ENCODE measurements around the gene EYA2. TPM values are rescaled to one million over a fixed set of nuclear protein-coding genes. Genes with fewer than 3 reads are reported as not detected.

The EYA2 gene
- total and polyA plus RNA-seq, 2 of the 4 experiments (the other 2 are of a cell fraction) = 2.3 to 5.4 TPM

- Histone ChIP-seq H2BK20ac (ENCODE audit: low read depth, low read length) (no peak overlapping the region), H2BK120ac (ENCODE audit: low read depth, low read length) (no peak overlapping the region), H4K5ac (ENCODE audit: low read depth, low read length) (no peak overlapping the region), H2BK5ac (ENCODE audit: low read depth, low read length, poor library complexity, severe bottlenecking) (no peak overlapping the region), H3K4me2 (ENCODE audit: low read depth, low read length) (no peak overlapping the region), H3K23ac (ENCODE audit: low read depth, low read length) (no peak overlapping the region), H3K27ac (ENCODE audit: insufficient read depth, low read length) (no peak overlapping the region), H3K79me1 (ENCODE audit: low read depth in 1 of 2, low read length in 2 of 2) (peaks cover 17 to 47% of the 10 kb centered on the region in 2 experiments), H3K27me3 (ENCODE audit: control insufficient read depth, insufficient read depth, low read length) (no peaks in the 10 kb centered on the region), H3K56ac (ENCODE audit: extremely low read depth, insufficient read depth, low read length) (no peak overlapping the region), H3K9me1 (ENCODE audit: insufficient read depth, low read length) (peaks cover 11% of the 10 kb centered on the region), H3K36me3 (ENCODE audit: control insufficient read depth, insufficient read depth, low read length) (peaks cover 39% of the 10 kb centered on the region), H4K91ac (ENCODE audit: insufficient read depth, low read depth, low read length) (no peak overlapping the region), H3K9ac (ENCODE audit: low read depth, low read length) (no peak overlapping the region), H3K4ac (ENCODE audit: low read depth, low read length) (no peak overlapping the region), H2BK15ac (ENCODE audit: low read depth, low read length) (no peak overlapping the region), H3K4me3 (ENCODE audit: insufficient read depth, low read depth, low read length) (no peak overlapping the region), H2AFZ (replicated peaks; ENCODE audit: low read length, poor library complexity) (no peak overlapping the region), H3K4me1 (ENCODE audit: control insufficient read depth, insufficient read depth, low read length) (peaks cover 11% of the 10 kb centered on the region), H4K8ac (ENCODE audit: low read depth in 2 of 2, low read length in 2 of 2) (no peak overlapping the region), H3K9me3 (ENCODE audit: control insufficient read depth, insufficient read depth, low read length) (no peaks in the 10 kb centered on the region), H3K14ac (replicated peaks; ENCODE audit: low read depth, low read length) (no peak overlapping the region), H4K20me1 (ENCODE audit: insufficient read depth, low read length) (no peaks in the 10 kb centered on the region), H2AK9ac (replicated peaks; ENCODE audit: low read depth, low read length, poor library complexity) (no peak overlapping the region), H2AK5ac (ENCODE audit: low read depth, low read length) (no peak overlapping the region), H3K18ac (ENCODE audit: low read depth, low read length) (no peak overlapping the region)
- ATAC-seq (ENCODE audit: low read depth) = no peak
- no peak for DNase-seq
- ChIA-PET POLR2A (ENCODE audit: unreplicated experiment) (no interaction called here), CTCF (no interaction called here)
- TF ChIP-seq RFX5 (IDR thresholded peaks at IDR 0.05; ENCODE audit: low read depth, low read length) = no peak
- no peak for TF ChIP-seq BHLHE40 (IDR thresholded peaks at IDR 0.05; ENCODE audit: low read depth, low read length)
- TF ChIP-seq CEBPB (IDR thresholded peaks at IDR 0.05; ENCODE audit: low read depth, low read length) = no peak
- no peak for TF ChIP-seq RAD21 (IDR thresholded peaks at IDR 0.05; ENCODE audit: low read length)
- no peak for TF ChIP-seq CHD1 (IDR thresholded peaks at IDR 0.05; ENCODE audit: low read depth, low read length)
- TF ChIP-seq, protein P1, sequence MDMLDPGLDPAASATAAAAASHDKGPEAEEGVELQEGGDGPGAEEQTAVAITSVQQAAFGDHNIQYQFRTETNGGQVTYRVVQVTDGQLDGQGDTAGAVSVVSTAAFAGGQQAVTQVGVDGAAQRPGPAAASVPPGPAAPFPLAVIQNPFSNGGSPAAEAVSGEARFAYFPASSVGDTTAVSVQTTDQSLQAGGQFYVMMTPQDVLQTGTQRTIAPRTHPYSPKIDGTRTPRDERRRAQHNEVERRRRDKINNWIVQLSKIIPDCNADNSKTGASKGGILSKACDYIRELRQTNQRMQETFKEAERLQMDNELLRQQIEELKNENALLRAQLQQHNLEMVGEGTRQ (IDR thresholded peaks at IDR 0.05; ENCODE audit: low read depth, low read length) = no peak
- TF ChIP-seq SMC3 (IDR thresholded peaks at IDR 0.05; ENCODE audit: low read depth, low read length) = no peak
- dilution Hi-C loops (cut with HindIII; ENCODE audit: low sequenced_read_pairs, unreplicated experiment) (no loop called here), in situ Hi-C loops (cut with MboI; ENCODE audit: low sequenced_read_pairs) (no loop called here), intact Hi-C loops (cut with micrococcal nuclease) (no loop called here)
- no CpG with 5 or more reads among the region's 9 CpGs for WGBS, 2 experiments (ENCODE audit: extremely low coverage in 2 of 2, insufficient read length in 1 of 2)
- no TSS peak for BruUV-seq (replicated peaks)
Measured at GRCh38 chr20:47227576-47227975, 332.9 kb downstream of the EYA2 start.

Measured in IMR-90 (cell line).